ENCODE results near the gene PLXNB3.

Gene PLXNB3

GRCh38 chrX:153774576-153775292 lies 10.7 kb downstream of the PLXNB3 start:
- DNase-seq = no peak

GRCh38 chrX:153775293-153776119 lies 11.5 kb downstream of the PLXNB3 start:
- DNase-seq = no peak

- no peak for DNase-seq
Measured at GRCh38 chrX:153776120-153776599, 12.1 kb downstream of the PLXNB3 start.

GRCh38 chrX:153776611-153777045 lies 12.6 kb downstream of the PLXNB3 start:
- DNase-seq = no peak

- no peak for DNase-seq
Measured at GRCh38 chrX:153777261-153778090, 13.4 kb downstream of the PLXNB3 start.

- no peak for DNase-seq
Measured at GRCh38 chrX:153778181-153778580, 14.1 kb downstream of the PLXNB3 start.

- DNase-seq = no peak
Measured at GRCh38 chrX:153778684-153779101, 14.6 kb downstream of the PLXNB3 start.

- DNase-seq = no peak
Measured at GRCh38 chrX:153779891-153780677, 16.0 kb downstream of the PLXNB3 start.

- DNase-seq = no peak
Measured at GRCh38 chrX:153780678-153781427, 16.8 kb downstream of the PLXNB3 start, which contains the start of gene SRPK3. SRPK3 (plus strand) TSS chrX:153781041; CDS start chrX:153781087, 46 bp downstream.

GRCh38 chrX:153781428-153782047 lies 17.5 kb downstream of the PLXNB3 start:
- DNase-seq = no peak

- DNase-seq = no peak
Measured at GRCh38 chrX:153782313-153782712, 18.3 kb downstream of the PLXNB3 start.

GRCh38 chrX:153782871-153783270 lies 18.8 kb downstream of the PLXNB3 start:
- no peak for DNase-seq

- no peak for DNase-seq
Measured at GRCh38 chrX:153783378-153784013, 19.4 kb downstream of the PLXNB3 start.

- no peak for DNase-seq
Measured at GRCh38 chrX:153784325-153784967, 20.4 kb downstream of the PLXNB3 start.

GRCh38 chrX:153786669-153787068 lies 22.6 kb downstream of the PLXNB3 start:
- DNase-seq = no peak

GRCh38 chrX:153789654-153790053 lies 25.6 kb downstream of the PLXNB3 start:
- no peak for DNase-seq

- DNase-seq = no peak
Measured at GRCh38 chrX:153791104-153791852, 27.2 kb downstream of the PLXNB3 start.

- DNase-seq = no peak
Measured at GRCh38 chrX:153792368-153792767, 28.3 kb downstream of the PLXNB3 start.

GRCh38 chrX:153793291-153793690 lies 29.2 kb downstream of the PLXNB3 start:
- no peak for DNase-seq
